Measurements from ENCODE around the gene GSAP.

Gene GSAP

GRCh38 chr7:77270094-77270480 lies 146.1 kb downstream of the GSAP start:
- no peak for DNase-seq

DNA sequence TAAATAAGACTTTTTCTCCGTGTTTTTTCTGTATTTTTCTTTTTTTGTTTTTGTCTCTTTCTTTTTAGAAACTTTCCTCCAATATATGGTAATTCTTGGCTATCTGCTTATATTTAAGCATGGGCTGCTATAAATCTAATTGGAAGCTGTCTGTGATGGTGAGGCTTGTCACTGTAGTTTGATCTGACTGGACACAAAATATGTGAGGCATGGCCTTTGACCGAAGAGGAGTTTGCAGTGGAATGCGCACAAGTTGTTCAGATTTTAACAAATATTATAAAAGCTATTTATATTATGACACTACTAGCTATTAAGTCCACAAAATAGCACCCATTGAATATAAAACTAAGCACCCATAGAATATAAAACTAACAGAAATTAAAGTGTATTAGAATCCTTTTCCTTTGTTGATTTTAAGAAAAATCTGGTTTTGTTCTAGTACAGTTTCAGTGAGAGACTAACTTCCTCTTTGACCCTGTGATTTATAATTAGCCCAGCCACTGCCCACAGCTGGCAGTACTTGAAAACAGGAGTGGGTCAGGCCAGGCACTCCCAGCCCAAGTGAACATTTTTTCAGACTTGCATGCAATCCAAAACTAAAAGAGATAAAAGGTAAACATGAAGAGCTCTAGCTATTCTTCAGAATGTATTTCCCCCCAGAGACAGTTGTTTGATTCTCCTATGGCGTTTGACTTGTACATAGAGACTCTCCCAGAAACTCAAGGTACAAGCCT lies 146.6 kb downstream of the GSAP start:
- no peak for DNase-seq

DNA sequence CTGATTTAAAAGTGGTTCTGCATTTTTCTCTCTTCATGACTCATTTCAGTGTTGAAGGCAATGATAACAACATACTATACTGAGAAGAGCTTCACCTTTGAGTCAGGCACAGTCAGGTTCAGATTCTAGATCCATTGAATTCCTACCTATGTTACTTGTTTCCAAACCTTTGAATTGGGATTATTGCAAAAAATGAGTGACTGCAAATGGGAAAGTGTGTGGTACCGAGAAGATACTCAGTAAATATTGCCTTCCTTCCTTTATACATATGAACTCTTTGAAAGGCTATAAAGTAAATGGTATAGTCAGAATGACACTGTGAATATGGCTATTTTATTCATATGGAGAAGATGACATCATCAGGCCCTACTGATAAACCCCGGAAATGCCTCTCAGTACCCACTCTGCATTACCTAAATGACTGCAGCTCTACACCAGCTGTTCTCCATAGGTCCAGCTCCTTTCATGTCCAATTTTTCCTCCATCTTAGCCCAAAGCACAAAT lies 149.8 kb downstream of the GSAP start:
- DNase-seq, result no peak

DNA sequence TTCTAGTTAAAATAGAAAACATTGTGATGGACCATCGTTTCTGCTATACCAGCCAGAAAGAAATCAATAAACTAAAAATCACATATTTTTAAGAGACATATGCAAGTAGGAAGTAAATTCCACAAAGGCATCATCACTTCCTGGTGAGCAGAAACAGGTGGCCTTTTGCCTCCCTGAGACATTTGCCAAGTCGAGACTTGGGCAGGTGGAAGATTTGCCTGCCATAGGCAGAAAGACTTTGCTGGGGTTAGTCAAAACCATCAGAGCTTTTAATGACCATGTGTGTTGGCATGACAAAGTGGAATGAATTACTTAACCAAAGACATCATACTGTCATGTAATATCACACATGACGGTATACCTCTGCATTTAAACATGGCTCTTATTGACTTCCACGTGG lies 150.5 kb downstream of the GSAP start:
- no peak for DNase-seq

GRCh38 chr7:77262316-77262715 lies 153.8 kb downstream of the GSAP start:
- no peak for DNase-seq

Data from NCI-H1105 (cell line).